NCI-H146 (cell line): ENCODE data around the gene SLC43A2.

Experiments used
- DNase-seq: peaks from one replicate; lab custom pipeline; 2025; lab: John Stamatoyannopoulos, UW

Gene SLC43A2

DNA sequence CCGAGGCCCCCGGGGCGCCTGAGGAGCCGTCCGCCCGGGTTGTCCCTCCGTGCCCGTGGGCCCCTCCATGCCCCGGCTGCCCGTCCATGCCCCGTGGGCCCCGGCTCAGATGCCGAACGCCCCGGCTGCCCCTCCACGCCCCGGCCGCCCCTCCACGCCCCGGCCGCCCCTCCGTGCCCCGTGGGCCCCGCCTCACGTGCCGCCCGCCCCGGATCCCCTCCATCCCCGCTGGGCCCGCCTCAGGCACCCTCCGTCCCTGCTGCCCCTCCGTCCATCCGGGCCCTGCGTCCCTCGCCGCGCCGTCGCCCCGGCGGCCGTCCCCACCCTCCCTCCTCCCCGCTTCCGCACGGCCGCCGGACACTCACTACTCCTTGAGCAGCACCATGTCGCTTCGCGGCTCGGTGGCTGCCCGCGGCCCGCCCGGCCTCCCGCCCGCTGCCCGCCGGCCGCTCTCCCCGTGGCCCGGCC is 66.4 kb downstream of the SLC43A2 start:
- DNase-seq = peak; percentile 67

DNA sequence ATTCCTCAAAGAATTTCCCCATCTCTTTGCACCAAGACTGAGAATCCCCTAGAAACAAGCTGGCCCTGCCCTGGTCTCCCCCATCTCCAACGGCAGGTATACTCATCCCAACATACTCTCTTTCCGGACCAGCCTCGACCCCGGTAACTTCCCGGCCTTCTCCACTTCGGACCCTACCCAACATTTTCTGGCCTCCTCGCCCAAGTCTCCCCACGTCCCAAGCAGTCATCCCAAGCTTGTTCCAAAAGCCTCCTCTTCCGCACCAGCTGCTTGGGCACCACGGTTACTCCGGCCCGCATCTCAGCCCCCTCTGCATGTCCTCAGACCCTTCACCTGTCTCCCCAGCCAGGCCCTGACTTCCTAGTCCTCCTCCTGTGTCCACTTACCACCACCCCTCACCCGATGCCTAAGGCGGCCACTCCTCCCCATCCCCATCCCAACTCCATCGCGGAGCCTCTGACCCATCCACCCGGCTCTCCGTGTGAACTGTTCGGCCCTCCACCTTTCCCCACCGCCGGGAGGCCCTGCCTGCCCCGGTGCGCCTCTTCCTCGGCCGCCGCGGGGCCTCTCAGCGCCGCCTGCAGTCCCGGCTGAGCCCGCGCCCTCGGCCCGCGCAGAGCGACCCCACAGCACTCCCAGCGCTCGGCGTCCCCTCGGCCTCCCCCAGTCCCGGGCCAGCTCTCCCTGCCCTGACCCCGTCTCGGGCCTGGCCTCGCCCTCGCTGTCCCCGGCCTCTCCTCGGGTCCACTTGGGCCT is 67.0 kb downstream of the SLC43A2 start:
- DNase-seq = peak; percentile 35

- DNase-seq = no peak
These were observed 67.7 kb downstream of the SLC43A2 start for GRCh38 chr17:1560858-1561355.

DNA sequence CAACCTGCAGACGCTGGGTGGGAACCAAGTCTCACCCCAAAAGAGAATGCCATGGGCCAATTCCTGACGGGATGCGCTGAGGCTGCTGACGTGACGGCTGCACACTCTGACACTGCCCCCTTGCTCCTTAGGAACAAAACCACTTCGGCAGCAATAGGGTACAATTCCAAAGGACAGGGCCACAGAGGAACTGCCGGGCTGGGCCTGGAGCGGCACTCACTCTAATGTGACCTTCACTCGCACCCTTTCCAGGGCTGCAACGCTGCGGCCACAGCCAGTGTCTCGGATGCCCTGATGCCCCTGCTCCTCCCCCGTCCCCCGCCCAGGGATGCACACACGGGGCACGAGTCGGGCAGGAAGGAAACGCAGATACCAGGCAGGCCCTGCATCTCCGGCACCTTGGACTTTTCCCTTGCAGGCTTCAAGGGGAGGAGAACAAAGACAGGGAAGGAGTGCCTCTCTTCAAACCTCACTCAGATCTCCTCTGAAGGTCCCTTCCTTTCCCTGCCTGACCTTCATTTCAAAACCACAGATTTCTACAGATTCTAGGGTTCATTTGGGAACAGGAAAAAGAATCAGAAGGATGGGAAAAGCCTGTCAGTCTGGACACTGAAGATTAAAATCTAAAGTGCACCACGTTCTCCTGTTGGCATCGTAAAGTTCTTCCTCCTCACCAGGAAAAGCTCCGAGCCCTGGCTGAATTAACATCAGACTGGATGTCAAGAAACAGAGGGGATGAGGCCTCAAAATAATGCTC is 68.4 kb downstream of the SLC43A2 start:
- no peak for DNase-seq

- DNase-seq = no peak
These were observed 69.3 kb downstream of the SLC43A2 start for GRCh38 chr17:1559047-1560043.

DNA sequence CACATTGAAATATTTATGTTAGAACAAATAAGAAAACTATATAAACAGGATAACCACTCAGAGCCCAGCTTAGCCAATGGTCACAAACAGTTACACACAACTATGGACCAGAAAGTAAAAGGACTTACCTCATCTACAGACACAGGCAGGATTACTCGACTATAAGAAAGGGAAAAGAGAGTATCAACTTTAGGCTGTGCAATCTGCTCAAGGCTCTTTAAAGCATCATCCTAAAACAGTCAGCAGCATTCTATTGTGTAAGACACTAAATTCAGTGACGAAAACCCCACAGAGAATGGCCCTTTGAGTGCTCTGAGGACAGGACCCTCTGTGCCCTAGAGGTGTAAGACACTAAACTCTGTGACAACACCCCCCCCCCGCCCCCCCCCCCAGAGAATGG is 70.2 kb downstream of the SLC43A2 start:
- no peak for DNase-seq

- DNase-seq = no peak
These were observed 71.1 kb downstream of the SLC43A2 start for GRCh38 chr17:1557355-1558095.

DNA sequence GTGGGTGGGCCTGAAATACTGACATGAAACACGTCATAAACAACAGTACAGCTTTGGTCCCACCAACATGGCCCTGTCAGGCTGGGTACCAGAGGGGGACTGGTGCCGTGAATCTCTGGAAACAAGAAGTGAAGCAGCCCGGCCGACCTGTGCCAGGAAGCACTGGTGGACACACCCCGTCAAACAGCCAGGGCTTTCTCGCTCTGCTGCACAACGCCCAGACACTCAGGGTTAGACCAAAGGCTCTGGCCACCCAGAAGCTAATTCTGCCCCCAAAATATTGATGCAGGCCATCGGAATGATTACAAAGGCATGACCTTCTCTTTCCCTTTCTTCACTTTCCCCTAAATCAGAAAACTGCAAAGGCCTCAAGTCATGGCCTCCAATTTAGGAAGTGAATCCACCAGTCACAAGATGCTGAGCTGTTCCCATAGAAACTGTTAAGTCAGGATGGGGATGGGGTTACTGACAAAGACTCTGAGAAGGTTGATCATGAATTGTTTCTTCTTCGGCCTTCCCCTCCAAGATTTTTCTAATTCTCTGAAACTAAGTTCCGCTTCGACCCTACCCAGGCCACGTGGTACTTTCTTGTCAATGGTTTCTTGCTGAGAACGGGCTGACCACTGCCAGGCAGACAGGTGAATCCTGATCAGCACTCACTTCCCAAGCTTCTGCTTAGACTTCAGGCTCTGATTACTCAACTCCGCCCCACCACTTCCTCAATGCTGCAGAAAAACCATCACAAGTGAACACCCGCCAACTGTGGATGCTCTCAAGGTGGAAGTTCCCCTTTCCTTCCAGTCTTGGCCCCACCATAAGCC is 72.8 kb downstream of the SLC43A2 start:
- DNase-seq = no peak

DNA sequence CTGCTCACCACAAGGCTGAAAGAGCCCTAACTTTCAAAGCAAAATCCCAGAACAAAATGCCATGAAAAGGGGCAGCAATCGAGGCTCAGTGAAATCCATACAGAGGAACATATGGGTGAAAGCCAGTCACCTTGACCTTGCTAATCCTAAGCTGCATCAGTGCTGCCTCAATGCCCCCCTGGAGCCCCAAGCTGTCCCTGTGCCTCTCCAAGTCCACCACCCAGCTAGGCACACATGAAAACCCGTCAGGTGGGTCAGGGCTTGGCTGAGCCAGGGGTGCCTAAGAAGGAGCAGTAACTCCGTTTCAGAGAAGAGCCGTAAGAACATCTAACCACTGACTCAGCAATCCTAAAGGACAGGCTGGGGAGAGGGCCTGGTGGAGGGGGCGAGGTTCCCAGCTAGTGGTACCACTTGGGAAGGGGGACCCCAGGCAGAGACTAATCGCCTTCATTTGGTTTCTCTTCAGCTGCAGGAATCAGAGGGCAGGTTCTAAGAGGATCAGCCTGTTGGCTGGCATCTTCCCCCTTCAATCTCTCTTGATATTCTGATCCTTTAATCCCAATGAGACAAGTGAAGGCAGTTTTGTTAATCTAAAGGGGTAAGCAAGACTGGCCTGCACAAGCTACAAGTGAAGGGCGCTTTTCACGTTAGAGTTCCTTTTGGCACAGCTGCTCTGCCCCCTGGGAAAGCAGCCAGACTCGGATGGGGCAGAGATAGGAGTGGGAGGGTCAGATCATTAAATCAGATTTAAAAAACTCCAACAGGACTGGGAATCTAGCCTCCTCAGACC is 73.7 kb downstream of the SLC43A2 start:
- DNase-seq = no peak

- DNase-seq = no peak
These were observed 75.0 kb downstream of the SLC43A2 start for GRCh38 chr17:1553354-1554266.

DNA sequence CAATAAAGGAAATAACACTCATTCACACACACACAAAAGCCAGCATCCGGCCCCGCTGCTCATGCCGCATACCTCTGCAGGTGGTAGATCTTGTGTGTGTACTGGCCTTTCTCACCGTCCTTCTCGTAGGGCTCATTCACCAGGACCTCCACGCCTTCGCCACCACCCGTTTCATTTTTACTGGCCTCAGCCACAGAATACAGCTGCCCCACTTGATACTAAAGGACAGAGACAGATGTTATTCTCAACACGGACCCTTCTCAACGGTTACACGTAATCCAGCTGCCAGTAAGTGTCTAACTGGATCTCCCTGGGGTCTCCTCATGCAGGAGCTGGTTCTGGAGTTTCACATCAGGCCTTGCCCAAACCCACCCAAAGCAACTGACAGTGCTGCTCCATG is 75.7 kb downstream of the SLC43A2 start:
- DNase-seq = no peak

- no peak for DNase-seq
These were observed 76.9 kb downstream of the SLC43A2 start for GRCh38 chr17:1551741-1552140.

GRCh38 chr17:1548032-1548431 is 80.6 kb downstream of the SLC43A2 start:
- no peak for DNase-seq

DNA sequence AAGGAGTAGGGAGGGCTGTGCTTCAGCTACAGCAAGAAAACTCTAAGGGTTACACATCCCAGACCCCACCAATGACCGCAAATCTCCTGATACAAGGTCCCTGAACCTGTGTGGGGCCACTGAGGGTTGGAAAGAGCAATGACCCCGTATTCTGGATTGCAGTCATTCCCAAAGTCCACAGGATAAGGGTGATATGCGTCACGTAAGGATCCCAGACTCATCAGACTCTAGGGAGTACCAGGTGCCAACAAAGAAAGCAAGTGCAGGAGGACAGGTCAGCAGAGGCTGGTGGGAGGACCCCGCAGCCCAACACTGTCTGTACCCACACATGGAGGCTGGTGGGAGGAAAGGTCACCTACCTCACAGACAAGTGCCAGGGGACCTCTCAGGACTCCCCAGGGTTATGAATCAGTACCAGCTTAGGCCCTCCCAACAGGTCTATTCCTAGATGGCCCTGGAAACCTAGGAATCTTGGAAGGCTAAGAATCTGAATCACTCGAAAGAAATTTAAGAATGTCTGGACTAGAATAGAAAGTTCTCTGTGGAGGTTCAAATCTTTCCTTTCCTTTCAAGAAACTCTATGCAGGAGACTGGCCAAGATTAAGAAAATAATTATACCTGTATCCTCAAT is 82.2 kb downstream of the SLC43A2 start:
- no peak for DNase-seq

DNA sequence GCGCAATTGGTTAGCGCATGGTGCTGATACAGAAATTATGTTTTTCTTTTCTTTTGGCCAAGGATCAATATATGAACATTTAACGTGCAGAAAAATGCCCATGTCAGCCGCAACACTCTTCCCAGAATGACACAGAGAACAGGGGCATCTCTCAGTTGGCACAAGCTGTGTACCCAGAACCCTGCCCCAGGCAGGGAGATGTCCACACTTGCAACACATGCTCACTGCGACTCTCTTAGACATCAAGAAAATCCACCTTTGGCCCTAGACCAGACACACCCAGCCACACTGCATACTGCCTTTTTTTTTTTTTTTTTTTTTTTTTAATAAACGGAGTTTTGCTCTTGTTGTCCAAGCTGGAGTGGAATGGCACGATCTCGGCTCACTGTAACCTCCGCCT is 83.0 kb downstream of the SLC43A2 start:
- DNase-seq = no peak

GRCh38 chr17:1542316-1542715 is 86.3 kb downstream of the SLC43A2 start:
- no peak for DNase-seq

DNA sequence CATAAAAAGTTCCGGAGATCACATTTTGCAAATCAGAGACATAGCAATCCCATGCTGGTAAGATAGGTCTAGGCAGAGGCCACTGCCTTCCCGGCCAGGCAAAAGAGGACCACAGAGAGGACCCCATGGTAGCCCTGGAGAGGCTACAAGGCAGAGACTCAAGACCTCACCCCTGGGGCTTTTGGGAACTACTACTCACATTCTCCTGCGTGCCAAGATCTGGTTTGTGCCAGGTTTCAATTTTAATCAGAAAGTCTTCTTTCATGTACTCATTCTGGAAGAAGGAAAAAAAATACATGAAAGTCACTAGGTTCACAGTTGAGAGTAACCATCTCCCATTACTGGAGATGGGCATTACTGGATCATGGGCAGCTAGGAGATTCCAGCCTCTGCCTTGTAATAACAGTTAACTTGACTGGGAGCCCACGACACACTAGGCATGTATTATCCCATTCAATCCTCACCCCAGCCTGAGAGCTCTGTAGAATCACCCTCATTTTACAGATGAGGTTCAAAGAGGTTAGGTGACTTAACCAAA is 87.2 kb downstream of the SLC43A2 start:
- DNase-seq = no peak

GRCh38 chr17:1539811-1540210 is 88.8 kb downstream of the SLC43A2 start:
- DNase-seq = no peak
